Activated T-cell treated with anti-CD3 and anti-CD28 coated beads for 4 hours (primary cell): Measurements from ENCODE around the gene TAS2R41.
"Not testable (repeated sequence)": the region's sequence is repeated elsewhere in the genome, so short reads cannot be mapped to it uniquely, and the experiment has no call there.

ENCODE experiments used
- DNase-seq: peaks from one replicate; pipeline ENCODE4 v3.0.0-alpha.2; 2020

Gene TAS2R41

GRCh38 chr7:143522309-143522916 is 44.7 kb downstream of the TAS2R41 start:
- DNase-seq, result not testable (repeated sequence)
